Neural progenitor cell (in vitro differentiated cells): ENCODE measurements around the gene ATOH8.

Experiments used
- EZH2 ChIP-seq: fragments of 200-600 bp; sonication (generic); IDR thresholded peaks from 2 replicates; pipeline ENCODE4 v1.6.1; 2017; ENCODE audit warnings: antibody characterized with exemption, mild to moderate bottlenecking, moderate library complexity
- TF ChIP-seq, protein P1 (sequence below): fragments of 200-600 bp; sonication (generic); IDR thresholded peaks from 2 replicates; pipeline ENCODE4 v1.5.1; 2017; ENCODE audit warnings: antibody characterized with exemption, mild to moderate bottlenecking

DNA sequence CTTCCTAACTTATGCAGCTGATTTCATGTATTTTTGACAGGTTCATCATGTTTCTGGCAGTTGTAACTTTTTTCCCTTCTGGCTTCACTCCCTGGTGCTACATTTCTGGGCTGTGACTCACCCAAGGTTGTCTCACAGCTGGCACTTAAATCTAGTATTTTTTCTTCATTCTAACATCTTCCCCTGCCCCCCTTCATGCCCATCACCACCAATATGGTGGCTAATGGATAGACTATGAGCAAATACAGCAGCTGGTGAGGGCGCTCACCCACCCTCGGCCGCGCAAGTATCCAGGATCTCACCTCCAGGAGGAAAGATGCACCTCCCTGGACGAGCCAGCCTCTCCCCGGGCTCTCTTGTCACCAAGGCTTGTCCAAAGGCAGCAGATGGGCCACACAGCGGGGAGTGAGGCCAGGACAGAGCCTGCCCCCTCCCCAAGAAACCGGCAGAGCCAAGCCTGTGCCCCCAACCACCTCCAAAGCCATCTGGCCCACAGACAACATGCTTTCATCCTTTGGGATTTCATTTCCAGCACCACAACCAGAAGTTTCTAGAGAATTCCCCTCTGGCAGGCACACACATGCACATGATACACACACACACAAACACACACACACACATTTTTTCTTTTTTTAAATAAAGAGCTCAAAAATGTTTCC lies 39.1 kb downstream of the ATOH8 start:
- no peak for TF ChIP-seq EZH2
- TF ChIP-seq, protein P1, sequence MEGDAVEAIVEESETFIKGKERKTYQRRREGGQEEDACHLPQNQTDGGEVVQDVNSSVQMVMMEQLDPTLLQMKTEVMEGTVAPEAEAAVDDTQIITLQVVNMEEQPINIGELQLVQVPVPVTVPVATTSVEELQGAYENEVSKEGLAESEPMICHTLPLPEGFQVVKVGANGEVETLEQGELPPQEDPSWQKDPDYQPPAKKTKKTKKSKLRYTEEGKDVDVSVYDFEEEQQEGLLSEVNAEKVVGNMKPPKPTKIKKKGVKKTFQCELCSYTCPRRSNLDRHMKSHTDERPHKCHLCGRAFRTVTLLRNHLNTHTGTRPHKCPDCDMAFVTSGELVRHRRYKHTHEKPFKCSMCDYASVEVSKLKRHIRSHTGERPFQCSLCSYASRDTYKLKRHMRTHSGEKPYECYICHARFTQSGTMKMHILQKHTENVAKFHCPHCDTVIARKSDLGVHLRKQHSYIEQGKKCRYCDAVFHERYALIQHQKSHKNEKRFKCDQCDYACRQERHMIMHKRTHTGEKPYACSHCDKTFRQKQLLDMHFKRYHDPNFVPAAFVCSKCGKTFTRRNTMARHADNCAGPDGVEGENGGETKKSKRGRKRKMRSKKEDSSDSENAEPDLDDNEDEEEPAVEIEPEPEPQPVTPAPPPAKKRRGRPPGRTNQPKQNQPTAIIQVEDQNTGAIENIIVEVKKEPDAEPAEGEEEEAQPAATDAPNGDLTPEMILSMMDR, result no peak
